Superior temporal gyrus (tissue), 1 donor: ENCODE data around the gene GALNT9.
"Not testable (repeated sequence)": the region's sequence is repeated elsewhere in the genome, so short reads cannot be mapped to it uniquely, and the experiment has no call there.

ENCODE experiments used
- DNase-seq: peaks from one replicate; pipeline ENCODE4 v3.0.0-alpha.2; 2016; ENCODE audit errors: extremely low spot score

GALNT9 gene

GRCh38 chr12:132251310-132251709 lies 78.1 kb downstream of the GALNT9 start:
- DNase-seq, result no peak

DNA sequence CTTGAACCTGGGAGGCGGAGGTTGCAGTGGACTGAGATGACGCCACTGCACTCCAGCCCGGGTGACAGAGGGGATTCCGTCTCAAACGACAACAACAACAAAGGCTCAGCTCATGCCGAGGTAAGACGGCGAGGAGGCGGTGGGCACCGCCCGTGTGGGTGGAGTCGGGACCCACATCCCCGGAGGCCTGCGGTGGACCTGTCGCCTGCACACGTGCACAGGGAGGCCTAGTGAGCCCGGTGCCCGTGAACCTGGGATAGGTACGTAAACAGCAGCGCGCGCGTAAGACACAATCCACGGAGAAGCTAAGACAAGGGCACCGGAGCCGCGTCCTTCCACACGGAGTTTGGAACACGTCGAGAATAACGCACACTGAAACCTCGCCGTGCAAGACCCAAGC lies 78.7 kb downstream of the GALNT9 start:
- DNase-seq, result no peak

GRCh38 chr12:132249689-132250478 lies 79.5 kb downstream of the GALNT9 start:
- DNase-seq, result no peak

DNA sequence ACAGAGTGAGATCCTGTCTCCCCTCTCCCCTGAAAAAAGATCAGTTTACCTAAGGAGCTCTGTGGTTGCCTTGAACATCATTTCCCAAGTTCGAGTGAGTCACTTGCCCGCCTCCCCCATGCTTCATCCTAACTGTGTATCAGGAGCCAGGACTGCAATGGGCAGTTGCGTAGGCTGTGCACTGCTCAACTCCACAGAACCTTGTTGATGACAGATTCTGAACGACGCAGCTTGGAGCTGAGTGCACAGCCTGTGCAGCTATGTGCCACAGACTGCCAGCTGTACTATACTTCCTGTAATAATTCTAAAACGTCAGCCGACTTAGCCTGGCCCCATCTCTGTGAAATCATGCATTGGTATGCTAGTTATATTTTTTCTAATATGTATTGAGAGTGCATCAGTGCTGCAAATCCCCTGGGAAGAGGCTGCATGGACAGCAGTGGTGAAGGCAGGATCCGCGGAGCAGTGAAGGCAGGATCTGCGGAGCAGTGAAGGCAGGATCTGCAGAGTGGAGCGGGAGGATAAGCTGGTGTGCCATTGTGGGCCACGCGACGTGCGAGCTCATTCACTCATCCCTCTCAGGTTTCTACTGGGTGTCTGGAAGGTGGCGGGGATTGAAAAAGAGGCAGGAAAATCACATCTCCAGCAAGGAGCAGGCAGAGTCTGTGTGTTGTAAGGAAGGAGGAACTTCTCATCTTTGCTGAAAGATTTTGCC lies 80.8 kb downstream of the GALNT9 start:
- peak; percentile 31 for DNase-seq

DNA sequence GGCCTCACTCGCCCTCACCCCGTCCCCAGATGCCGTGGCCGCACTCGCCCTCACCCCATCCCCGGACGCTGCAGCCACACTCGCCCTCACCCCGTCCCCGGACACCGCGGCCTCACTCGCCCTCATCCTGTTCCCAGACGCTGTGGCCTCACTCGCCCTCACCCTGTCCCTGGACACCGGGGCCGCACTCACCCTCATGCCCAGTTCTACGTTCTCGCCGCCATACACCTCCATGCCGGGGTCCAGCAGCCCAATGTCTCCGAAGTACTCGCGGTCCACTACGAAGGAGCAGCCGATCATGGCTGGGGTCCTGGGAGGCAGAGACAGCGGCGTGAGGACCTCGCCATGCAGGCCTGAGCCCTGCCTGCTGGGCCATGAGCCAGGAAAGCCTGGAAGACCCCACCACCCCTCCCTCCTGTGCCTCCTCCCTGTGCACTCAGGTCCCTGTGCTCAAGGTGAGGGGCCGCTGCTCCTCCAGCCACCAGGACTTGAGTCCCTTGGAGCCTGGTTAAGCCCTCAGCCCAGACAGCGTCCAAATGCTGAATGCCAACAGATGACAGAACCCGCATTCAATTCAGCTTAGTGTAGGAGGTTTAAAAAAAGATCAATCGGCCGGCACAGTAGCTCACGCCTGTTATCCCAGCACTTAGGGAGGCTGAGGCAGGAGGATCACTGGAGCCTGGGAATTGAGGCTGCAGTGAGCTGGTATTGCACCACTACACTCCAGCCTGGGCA lies 81.5 kb downstream of the GALNT9 start:
- no peak for DNase-seq

DNA sequence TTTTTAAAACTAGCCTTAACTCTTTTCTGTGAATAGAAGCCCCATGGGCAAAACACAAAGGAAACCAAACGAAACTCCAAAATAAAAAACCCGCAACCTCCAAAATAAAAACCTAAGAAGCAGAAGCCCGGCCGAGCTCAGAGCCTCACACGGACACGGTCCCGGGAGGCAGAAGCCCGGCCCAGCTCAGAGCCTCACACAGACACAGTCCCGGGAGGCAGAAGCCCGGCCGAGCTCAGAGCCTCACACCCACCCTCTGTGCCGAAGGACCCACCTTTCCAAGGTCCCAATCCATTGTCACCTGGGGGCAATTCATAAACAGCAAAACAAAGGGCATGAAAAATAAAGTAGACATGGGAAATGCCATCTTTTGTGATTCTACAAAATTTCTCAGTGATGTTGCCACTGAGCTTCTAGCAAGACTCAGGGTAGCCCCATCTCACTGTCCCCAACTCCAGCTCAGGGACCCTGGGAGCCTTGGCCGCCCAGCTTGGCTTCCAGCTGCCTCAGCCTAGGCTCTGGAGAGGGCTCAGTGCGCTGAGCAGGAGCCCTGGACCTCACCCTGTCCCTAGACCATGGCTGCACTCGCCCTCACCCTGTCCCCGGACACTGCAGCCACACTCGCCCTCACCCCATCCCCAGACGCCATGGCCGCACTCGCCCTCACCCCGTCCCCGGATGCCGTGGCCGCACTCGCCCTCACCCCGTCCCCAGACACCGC lies 82.2 kb downstream of the GALNT9 start:
- no peak for DNase-seq

DNA sequence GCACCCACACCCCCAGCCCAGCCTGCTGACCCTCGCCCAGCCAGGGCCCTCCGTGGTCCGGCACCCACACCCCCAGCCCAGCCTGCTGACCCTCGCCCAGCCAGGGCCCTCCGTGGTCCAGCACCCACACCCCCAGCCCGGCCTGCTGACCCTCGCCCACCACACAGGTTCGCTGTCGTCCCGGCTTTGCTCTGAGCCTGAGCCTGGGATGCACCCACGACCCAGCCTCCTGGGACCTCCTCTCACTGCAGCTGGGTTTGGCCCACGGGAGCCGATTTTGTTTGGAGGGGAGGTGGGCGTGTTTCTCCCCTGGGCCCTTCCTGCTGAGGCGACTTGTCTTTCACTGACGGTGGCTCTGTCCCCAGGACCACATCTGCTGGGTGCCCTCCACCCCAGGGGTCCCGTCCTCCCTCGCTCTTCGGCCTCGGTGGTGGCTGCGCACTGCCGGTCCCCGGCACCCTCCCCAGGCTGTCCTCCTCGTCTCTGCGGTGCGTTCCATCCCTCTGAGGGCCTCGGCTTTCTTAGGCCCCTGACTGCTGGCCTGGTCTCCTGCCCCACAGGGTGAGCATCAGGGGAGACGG lies 83.8 kb downstream of the GALNT9 start:
- DNase-seq, result no peak

DNA sequence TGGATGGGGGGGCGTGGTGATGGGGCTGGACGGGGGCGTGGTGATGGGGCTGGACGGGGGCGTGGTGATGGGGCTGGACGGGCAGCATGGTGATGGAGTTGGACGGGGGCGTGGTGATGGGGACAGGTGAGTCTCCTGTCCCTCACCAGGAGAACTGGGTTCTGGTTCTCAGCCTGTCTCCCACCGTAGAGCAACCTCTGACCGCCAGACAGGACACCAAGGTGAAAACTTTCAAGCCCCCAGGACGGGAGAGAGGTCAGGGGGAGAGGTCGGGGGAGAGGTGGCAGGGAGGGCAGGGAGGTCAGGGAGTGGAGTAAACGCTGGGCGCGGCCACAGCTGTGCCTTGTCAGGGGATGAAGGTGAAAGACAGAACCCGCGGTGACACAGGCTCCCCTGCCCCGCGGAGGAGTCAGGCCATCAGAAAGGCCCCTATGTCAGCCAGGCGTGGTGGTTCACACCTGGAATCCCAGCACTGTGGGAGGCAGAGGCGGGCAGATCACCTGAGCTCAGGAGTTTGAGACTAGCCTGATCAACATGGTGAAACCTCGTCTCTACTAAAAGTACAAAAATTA lies 84.6 kb downstream of the GALNT9 start:
- DNase-seq, result no peak

DNA sequence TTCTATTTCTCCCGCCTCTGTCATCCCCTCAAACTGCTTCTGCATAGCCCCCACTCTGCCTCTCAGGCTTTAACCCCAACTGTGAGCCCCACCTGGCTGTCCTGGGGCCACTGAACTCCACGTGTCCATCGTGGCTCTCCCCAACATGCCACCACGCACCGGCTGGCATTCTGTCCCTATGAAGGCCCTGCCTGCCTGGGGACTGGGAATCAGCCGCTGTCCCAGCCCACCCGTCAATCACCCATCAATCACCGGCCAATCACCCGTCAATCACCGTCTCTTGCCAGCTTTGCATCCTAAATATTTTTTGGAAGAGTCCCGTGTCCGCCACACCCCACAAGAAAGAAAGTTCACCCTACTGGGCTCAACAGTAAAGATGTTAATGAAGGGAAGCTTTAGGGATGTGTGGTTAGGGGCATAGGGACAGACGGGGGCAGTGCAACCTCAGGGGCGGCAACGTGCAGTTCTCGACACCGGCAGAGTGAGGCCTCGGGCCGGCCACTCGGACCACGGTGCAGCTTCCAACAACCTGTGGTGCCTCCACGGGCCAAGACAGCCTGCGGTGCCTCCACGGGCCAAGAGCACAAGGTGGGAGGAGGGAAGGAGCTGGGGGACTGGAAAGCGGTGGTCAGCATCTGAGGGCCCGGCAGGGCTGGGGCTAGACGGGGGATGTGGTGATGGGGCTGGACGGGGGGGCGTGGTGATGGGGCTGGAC lies 85.6 kb downstream of the GALNT9 start:
- no peak for DNase-seq

- DNase-seq, result not testable (repeated sequence)
Observed at GRCh38 chr12:132243171-132243570, 86.2 kb downstream of the GALNT9 start.

GRCh38 chr12:132240669-132241007 lies 88.8 kb downstream of the GALNT9 start:
- DNase-seq, result not testable (repeated sequence)

DNA sequence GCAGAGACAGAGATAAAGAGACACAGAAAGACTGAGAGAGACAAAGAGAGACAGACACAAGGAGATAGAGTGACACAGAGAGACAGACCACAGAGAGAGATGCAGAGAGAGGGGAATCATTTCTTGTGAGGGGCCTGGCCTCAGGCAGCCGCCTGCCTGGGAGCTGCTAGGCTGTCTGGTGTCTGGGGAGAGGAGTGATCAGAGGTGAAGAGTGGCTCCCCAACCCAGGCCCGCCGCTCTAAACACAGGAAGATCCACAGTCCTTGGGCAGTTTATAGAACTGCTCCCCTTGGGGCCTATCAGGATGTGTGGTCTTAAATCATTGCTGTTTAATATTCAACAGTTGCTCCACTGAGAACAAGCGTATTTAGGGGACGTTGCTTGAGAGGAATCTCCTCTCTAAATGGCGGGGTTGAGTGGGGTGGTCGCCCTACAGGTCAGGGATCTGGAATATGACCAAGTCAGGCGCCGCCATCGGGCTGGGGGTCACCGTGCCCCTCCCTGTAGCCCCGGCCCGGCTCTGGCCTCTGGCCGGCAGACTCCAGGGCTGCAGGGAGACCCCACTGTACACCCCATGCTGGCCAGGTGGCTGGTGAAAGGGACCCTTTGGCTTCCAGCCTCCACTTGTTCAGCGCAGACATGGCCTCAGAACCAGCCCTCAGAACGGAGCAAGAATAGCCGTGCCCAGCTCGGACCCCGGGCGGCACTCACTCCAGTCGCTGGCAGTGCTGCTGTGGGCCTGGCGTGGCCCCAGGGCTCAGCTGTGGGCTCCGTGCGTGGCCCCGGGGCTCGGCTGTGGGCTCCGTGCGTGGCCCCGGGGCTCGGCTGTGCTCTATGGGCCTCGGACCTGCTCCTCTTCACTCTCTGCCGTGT lies 89.4 kb downstream of the GALNT9 start:
- no peak for DNase-seq

DNA sequence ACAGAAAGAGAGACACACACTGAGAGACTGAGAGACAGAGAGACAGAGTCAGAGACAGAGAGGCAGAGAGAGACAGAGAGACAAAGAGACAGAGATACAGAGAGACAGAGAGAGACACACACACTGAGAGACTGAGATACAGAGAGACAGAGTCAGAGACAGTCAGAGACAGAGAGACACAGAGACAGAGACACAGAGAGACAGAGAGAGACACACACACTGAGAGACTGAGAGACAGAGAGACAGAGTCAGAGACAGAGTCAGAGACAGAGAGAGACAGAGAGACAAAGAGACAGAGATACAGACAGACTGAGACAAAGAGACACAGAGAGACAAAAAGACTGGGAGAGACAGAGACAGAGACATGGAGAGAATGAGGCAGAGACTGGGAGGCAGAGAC lies 90.0 kb downstream of the GALNT9 start:
- no peak for DNase-seq

GRCh38 chr12:132238884-132239283 lies 90.5 kb downstream of the GALNT9 start:
- no peak for DNase-seq

- no peak for DNase-seq
Observed at GRCh38 chr12:132238488-132238854, 90.9 kb downstream of the GALNT9 start.

DNA sequence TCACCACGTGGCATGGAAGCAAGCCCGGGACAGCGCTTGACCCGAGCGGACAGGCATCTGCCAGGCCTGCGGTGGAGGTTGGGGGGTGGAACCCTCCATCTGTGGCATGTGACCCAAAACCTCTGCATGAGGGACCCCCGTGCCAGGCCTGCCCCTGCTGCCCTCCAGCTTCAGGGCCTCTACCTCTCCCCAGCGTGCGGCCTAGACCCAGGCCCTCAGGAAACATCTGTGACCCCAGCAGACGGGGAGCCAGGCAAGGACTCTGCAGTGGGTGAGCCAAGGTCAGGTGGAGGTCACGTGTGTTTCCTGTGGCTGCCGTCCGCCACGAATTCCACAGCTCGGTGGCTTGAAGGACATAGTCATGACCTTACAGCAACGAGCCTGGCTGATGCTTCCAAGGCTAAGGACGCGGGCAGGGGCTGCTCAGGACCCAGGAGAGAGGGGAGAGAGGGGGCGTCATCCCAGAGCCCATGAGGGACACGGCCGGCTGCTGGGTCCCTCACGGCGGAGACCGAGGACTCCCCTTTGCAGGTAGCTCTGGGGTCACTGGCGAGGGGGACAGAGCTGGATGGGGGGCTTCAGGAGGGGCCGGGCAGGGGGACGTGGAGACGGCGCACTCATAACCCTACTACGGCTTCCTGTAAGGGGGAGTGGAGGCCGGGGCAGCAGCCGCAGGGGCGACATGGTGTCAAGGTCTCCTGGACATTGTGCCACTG lies 91.5 kb downstream of the GALNT9 start:
- DNase-seq, result no peak

GRCh38 chr12:132236930-132237771 lies 92.2 kb downstream of the GALNT9 start:
- DNase-seq, result no peak
